GM15510 (cell line): ENCODE results near the gene UCN2.

ENCODE experiments used
- POLR2A ChIP-seq: IDR thresholded peaks from 3 replicates; pipeline ENCODE4 v1.6.1; 2011; ENCODE audit warnings: borderline replicate concordance; ENCODE audit not compliant: insufficient read length; ENCODE audit errors: extremely low read depth

The UCN2 gene

DNA sequence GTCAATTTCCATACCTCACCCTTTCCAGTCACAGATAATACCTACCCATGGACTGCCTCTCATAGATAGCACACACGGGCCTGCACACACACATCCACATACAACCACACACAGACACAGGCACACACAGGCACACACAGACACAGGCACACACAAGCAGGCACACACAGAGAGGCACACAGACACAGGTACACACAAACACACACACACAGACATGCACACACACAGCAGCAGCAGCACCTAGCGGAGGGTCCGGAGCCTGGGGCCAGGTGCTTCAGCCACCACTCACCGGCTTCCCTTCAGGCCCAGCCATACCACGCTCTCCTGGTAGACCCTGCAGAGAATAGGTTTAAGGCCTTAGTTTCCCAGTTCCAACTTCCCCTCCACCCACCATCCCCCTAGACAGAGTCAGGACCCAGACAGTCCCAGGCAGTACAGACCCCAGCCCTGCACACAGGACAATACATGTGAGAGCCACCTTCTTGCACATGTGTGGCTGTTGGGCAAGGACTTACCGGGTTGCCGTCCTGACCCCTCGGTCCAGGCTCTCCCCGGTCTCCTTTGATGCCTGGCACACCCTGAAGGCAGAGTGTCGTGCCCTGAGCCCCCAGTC lies 10.5 kb upstream of the UCN2 start:
- TF ChIP-seq POLR2A, result no peak

DNA sequence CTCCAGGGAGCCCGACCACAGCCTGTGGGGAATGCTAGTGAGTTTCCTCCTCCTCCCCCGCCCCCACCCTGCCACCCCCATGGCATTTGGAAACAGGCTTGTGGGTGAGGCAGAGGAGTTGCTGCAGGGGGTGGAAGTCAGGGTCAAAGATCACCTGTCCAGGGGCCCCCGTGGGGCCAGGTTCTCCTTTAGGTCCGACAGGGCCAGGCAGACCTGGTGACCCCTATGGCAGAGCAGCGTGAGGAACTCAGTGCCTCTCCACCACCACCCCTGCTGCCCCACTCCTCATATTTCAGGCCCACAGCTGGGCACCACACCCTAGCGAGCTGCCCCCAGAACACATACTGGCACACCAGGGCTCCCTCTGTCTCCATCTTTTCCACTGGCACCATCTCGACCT lies 8.9 kb upstream of the UCN2 start:
- TF ChIP-seq POLR2A, result no peak

DNA sequence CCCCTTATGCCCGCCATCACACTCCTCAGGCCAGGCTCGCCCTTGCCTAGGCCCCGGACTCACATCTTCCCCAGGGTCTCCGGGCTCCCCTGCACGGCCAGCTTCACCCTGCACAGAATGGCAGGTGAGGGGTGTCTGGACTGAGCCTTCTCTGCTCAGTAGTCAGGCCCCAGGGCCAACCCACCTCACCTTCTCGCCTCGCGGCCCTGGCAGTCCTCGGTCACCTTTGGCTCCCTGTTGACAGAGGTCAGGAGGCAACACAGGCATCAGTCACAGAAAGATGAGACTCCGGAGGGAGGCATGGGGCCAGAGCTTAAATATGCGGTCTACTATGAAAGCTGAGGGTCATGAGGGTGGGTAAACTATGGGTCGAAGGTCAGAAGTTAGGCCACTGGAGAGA lies 8.4 kb upstream of the UCN2 start:
- TF ChIP-seq POLR2A, result no peak

DNA sequence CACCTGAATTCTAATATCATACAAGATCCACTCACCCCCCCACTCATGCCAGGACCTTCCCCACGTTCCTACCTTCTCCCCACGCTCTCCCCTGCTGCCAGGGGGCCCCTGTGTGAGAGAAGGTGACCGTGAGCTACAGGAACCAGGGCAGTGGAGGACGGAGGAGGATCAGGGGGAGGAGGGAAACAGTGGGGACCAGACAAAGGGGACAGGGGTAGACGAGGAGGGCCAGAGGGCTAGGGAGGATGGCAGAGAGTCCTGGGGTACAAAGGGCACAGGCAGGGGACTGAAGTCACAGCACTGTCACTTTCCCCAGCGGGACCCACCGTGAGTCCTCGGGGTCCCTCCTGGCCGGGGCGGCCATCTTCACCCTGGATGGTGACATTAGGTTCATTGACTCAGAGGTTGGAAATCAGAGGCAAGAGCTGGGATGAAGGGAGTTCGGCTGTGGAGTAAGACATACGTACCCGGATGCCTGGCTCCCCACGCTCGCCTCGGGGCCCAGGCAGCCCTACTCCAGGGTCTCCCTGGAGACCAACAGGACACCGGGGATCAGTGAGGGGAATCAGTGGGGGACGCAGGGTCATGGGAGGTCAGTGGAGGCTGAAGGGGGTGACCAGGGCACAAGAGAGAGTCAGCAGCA lies 6.3 kb upstream of the UCN2 start:
- TF ChIP-seq POLR2A, result no peak

DNA sequence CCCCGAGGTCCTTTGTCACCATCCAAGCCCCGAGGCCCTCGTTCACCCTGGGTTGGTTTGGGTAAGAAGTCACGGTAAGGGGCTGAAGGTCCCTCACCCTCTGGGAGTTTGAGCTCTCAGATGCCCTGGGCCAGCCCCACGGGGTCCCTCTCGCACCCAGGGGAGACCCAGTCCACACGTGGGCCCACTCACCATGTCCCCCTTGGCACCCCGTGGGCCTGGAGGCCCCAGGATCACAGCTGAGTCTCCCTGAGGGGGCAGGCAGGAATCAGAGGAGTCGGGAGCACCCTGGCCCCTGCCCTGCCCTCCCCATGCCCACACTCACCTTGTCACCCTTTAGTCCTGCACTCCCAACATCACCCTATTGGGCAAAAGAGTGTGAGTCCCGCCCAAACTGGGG lies 5.8 kb upstream of the UCN2 start:
- TF ChIP-seq POLR2A, result no peak

DNA sequence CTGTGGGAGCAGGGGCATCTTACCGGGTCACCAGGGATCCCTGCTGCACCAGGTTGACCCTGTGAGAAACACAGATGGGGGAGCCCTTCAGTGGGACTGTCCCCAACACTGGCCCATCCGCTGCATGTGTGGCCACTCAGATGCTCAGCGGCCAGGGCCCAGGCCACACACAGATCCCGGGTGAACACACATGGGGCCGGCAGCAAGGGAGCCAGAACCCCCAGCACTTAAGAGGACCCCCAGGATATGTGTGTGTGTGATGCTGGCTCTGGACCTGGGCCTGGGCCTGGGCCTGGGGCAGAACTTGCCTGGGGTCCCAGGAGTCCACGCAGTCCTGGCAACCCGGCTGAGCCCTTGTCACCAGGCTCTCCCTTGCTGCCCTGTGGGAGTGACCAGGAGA lies 4.9 kb upstream of the UCN2 start:
- TF ChIP-seq POLR2A, result no peak

DNA sequence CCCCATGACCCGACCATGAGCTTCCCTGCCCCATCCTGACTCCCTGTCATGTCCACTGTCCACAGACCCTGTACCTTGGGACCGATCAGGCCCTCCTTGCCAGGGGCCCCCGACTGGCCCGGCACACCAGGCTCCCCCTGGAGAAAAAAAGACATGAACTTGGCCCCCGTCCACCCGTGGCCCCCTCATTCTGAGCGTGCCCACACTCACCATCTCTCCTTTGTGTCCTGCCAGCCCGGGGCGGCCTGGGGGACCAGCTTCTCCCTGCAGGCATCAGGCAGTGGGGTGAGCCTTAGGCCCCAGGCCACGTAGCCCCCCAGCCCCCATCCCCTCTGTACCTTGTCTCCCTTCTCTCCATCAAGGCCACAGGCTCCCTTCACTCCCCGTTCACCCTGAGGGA lies 3.9 kb upstream of the UCN2 start:
- no peak for TF ChIP-seq POLR2A

DNA sequence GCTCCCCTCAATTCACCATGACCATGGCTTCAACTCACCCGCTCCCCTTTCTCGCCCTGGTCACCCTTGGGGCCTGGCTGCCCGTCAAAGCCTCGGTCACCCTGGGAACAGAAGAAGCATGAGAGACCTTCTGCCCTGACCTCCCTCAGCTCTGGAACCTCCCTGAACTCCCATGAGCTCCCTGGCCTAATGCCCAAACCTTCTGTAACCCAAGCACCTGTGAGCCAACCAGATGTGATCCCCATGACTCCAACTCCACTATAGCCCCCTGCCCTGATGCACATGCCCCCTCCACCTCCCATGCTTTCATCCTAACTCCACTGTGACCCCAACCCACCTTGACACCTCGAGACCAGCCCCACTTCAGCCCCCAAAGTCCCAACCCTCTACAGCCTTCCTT lies 3.5 kb upstream of the UCN2 start:
- no peak for TF ChIP-seq POLR2A

DNA sequence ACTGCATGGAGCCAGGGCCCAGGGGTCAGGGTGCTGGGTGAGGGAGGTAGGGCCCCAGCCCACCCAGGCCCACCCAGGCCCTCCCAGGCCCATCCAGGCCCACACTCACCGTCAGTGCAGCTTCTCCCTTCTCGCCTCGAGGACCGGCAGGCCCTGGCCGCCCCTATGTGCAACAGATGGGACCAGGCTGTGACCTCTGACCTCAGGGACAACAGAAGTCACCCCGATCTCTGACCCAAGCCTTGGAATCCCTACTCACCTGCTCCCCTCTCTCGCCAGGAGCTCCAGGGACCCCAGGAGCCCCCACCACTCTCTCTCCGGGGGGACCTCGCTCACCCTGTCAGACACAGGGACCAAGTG lies 2.8 kb upstream of the UCN2 start:
- TF ChIP-seq POLR2A, result no peak

DNA sequence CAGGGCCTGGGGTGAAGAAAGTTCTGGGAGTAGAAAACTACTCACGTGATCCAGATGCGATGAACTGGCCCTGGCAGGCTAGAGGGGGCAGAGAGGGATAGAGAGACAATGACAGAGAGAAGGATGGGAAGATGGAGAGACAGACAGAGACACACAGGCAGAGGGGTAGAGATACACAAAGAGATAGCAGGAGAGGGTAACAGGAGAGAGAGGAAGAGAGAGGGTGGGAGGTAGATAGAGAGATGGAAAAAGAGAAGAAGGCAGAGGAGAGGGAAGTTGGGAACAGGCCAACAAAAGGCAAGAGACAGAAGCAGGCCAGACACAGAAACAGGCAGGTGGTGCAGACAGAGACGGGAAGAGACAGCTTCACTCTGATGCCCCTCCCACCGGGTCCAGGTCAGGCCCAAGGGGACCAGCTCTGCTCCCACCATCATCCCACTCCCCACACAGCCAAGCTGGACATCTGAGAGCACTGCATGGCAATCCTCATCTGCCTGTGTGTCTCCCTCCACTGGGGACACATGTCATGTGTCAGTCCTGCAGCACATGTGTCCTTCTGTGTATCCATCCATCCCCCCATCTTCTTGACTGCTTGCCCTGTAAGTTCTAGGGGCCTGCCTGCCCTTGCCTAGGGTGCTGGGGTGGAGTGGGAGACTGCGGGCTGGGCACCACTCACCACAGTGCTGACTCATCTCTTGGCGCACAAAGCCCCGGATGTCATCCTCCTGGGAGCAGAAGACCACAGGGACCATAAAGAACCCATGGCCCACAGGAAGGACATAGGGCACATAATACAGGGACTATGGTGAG lies 2.2 kb upstream of the UCN2 start:
- no peak for TF ChIP-seq POLR2A

DNA sequence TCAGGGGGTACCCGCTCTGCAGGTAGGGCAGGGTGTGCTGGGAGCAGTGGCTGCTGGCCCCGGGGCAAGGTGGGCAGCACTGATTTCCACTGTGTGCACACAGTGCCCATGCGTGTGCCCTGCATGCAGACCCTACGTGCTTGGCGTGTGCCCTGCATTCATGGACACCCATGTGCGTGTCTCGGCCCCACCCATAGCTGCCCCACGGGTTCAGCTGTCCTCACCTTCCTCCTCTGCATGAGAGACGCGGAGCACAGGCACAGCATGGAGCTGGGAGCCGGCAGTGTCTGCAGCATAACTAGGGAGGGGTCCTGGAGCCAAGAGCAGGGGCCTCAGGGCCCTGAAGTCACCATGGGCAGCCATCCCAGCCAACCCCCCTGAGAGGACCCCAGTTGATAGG lies 1.6 kb upstream of the UCN2 start:
- TF ChIP-seq POLR2A, result no peak

DNA sequence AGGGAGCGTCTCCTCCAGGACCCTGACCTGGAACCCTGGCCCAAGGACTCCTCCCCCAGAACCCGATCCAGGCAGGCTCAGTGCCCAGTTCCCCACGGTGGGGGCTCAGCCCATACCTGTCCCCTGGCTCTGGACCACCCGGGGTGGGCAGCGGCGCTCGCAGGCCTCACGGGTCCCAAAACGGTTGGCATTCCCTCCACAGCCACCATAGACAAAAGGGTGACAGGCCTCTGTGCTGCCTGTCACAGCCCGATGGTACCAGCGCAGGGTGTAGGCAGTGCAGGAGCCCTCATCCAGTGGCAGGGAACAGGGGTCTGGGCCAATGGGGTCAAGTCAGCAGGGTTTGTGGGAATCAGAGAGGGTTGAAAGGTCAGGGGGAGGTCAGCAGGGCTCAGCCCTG lies 1.1 kb upstream of the UCN2 start:
- no peak for TF ChIP-seq POLR2A

DNA sequence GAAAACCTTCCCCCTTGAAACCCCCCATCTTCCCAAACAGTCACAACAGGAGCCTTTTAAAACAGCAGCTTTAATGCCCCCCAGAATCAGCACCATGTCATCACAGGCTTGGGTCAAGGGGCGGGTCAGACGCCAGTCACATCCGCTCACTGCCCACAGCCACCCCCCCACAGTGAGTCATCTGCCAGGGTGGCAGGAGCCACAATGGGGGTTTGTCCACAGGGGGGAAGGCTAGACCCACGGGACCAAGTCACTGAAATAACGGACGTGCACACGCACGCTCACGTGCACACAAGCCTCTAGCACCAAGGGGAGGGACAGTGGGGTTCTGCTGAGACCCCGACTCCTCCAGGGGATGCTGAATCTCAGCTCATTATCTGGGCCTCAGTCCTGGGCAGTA lies 441 bp upstream of the UCN2 start:
- no peak for TF ChIP-seq POLR2A

DNA sequence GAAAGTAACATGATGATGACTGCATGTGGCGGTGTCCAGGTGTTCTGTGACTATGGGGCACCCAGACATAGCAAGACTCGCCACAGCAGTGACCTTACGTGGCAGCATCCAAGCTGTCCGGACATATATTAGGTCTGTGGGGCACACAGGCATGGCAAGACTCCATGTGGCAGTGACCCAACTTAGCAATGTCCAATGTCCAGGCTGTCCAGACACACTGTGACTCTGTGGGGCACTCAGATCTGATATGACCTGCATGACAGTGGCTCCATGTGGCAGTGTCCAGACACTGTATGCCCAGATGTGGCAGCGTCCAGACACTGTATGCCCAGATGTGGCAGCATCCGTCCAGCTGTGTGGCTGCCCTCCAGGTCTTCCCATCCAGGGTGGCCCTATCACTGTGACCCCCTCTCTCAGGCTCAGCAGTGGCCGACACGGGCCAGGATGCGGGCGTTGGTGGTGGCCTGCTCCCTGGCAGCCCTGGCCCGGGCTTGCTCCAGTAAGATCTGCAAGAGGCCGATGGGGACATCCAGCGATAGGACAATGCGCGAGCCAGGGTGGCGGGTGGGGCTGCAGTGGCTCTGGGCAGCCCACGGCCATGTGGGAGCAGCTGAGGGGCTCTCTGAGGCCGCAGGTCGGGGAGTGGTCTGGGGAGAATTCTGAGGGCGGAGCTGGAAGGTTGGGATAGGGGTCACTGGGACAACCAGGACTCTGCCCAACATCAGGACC lies 1.1 kb downstream of the UCN2 start:
- TF ChIP-seq POLR2A, result no peak

DNA sequence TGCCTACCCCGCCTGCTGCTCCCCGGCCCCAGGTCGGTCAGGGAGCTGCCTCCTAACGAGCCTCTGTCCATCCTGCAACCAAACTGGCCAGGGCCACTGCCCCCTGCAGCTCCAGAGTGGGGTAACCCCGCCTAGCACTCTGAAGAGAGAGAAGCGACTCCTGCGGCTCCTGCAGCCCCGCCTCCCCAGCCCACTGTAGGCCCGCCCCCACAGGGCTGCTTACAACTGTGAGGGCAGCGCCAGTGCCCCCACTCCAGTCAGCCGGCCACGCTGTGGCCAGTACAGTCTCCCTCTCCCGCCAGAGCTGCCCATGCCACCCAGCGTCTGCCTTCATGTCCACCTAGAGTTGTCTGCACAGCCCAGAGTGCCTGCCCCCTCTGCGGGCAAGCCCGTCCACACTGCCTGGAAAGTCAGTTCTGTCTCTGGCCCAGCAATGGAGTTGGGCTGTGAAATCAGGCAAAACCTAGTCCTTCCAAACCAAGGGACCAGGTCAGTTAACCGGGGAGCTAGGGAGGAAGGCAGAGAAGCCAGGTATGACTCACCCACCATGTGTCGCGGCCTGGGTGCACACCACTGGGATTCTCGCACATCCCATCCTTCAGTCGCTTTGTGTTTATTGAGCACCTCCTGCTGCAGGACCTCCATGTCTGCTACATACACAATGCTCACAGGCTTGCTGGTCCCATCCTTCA lies 2.4 kb downstream of the UCN2 start:
- no peak for TF ChIP-seq POLR2A
